T47D (cell line): Measurements from ENCODE around the gene ATG2B.

ENCODE experiments used
- DNase-seq, 2 experiments: peaks; one replicate each; pipeline versions ENCODE4 v3.0.0 to v3.0.0-alpha.2; 2011 to 2012; ENCODE audit warnings: low read depth in 1 of 2, low spot score in 1 of 2
- JUND ChIP-seq: IDR thresholded peaks from 2 replicates; pipeline ENCODE4 v1.6.1; 2012; ENCODE audit warnings: low read depth
- in situ Hi-C: cut with HindIII; loops from 2 replicates; pipeline ENCODE4 v1.10.0; 2016; ENCODE audit warnings: low sequenced_read_pairs, low pct_unique_long_range_greater_than_20kb

The ATG2B gene

GRCh38 chr14:96324219-96324618, 38.9 kb downstream of the ATG2B start:
- TF ChIP-seq JUND = no peak
- in situ Hi-C loops = no loop called here
- DNase-seq = no peak

GRCh38 chr14:96320605-96321004, 42.5 kb downstream of the ATG2B start:
- in situ Hi-C loops = no loop called here
- no peak for DNase-seq
- TF ChIP-seq JUND = no peak

- in situ Hi-C loops = no loop called here
- DNase-seq = no peak
- TF ChIP-seq JUND = no peak
Measured at GRCh38 chr14:96318836-96319235, 44.3 kb downstream of the ATG2B start.

GRCh38 chr14:96316087-96316486, 47.1 kb downstream of the ATG2B start:
- no peak for TF ChIP-seq JUND
- no peak for DNase-seq
- in situ Hi-C loops = no loop called here

- no peak for DNase-seq
- TF ChIP-seq JUND = no peak
- in situ Hi-C loops = no loop called here
Measured at GRCh38 chr14:96310906-96311305, 52.2 kb downstream of the ATG2B start.

- DNase-seq = no peak
- no peak for TF ChIP-seq JUND
- in situ Hi-C loops = no loop called here
Measured at GRCh38 chr14:96309896-96310330, 53.2 kb downstream of the ATG2B start.

- in situ Hi-C loops = no loop called here
- DNase-seq = no peak
- no peak for TF ChIP-seq JUND
Measured at GRCh38 chr14:96309133-96309895, 53.8 kb downstream of the ATG2B start.

GRCh38 chr14:96307434-96307833, 55.7 kb downstream of the ATG2B start:
- TF ChIP-seq JUND = no peak
- in situ Hi-C loops = no loop called here

GRCh38 chr14:96304956-96305355, 58.2 kb downstream of the ATG2B start:
- in situ Hi-C loops = no loop called here
- no peak for TF ChIP-seq JUND
- peak in 1 of 2 experiments; percentile 7 for DNase-seq

More at GRCh38 chr14:96307434-96307833, 55.7 kb downstream of the ATG2B start:
- DNase-seq = peak in 1 of 2 experiments; percentile 36

- in situ Hi-C loops = no loop called here
- DNase-seq = no peak
- no peak for TF ChIP-seq JUND
Measured at GRCh38 chr14:96303981-96304380, 59.2 kb downstream of the ATG2B start.

GRCh38 chr14:96299441-96299840, 63.7 kb downstream of the ATG2B start:
- TF ChIP-seq JUND = no peak
- in situ Hi-C loops = loop anchor here (25.0 kb wide), 1 partner anchor 187 kb away; no protein-coding TSS in a partner anchor
- no peak for DNase-seq

- no peak for DNase-seq
- in situ Hi-C loops = loop anchor here (25.0 kb wide), 1 partner anchor 186 kb away; no protein-coding TSS in a partner anchor
- no peak for TF ChIP-seq JUND
Measured at GRCh38 chr14:96297997-96298515, 65.1 kb downstream of the ATG2B start.

GRCh38 chr14:96297000-96297399, 66.1 kb downstream of the ATG2B start:
- no peak for TF ChIP-seq JUND
- peak in 1 of 2 experiments; percentile 39 for DNase-seq
- in situ Hi-C loops = loop anchor here (25.0 kb wide), 1 partner anchor 185 kb away; no protein-coding TSS in a partner anchor
